HEK293 (cell line): ENCODE measurements around the gene KRTAP9-8.
"Not testable (repeated sequence)": the region's sequence is repeated elsewhere in the genome, so short reads cannot be mapped to it uniquely, and the experiment has no call there.

Experiments used
- CTCF ChIA-PET: fragments of 350-600 bp; formaldehyde crosslinking; extraction: SDS; loops from one replicate; lab custom pipeline; 2021; ENCODE audit warnings: antibody characterized with exemption; lab: Yijun Ruan, JAX
- POLR2A ChIA-PET: fragments of 300-600 bp; formaldehyde crosslinking; extraction: SDS; loops from one replicate; lab custom pipeline; 2020; ENCODE audit warnings: antibody characterized with exemption, inconsistent platforms; lab: Yijun Ruan, JAX
- H3K27ac ChIP-seq: fragments of 200-500 bp; sonication (Bioruptor generic); 2 replicates; pipeline ENCODE4 v1.5.1; 2014; ENCODE audit warnings: low read depth, low read length, control low read depth, inconsistent platforms; ENCODE audit errors: extremely low read depth
- H3K36me3 ChIP-seq, 2 experiments: fragments of 200-500 bp in 1 of 2; sonication (Bioruptor generic) in 1 of 2; 1 replicate in 1 of 2; 2 replicates in 1 of 2; pipeline ENCODE4 v1.5.1; 2014 to 2017; ENCODE audit warnings: inconsistent platforms in 2 of 2, low read length in 2 of 2; ENCODE audit not compliant: control insufficient read depth in 2 of 2, insufficient read depth in 1 of 2
- H3K4me1 ChIP-seq: fragments of 200-500 bp; sonication (Bioruptor generic); 2 replicates; pipeline ENCODE4 v1.5.1; 2014; ENCODE audit warnings: mild to moderate bottlenecking, low read length, inconsistent platforms; ENCODE audit not compliant: control insufficient read depth, insufficient read depth
- H3K4me3 ChIP-seq: 2 replicates; pipeline ENCODE4 v1.5.1; 2011; ENCODE audit warnings: low read depth, mild to moderate bottlenecking, control low read depth, low read length, moderate library complexity
- H3K9me3 ChIP-seq: fragments of 200-500 bp; sonication (Bioruptor generic); 2 replicates; pipeline ENCODE4 v1.5.1; 2014; ENCODE audit warnings: low read depth, low read length, inconsistent platforms; ENCODE audit not compliant: control insufficient read depth, insufficient read depth
- HOXC10 ChIP-seq: sonication (generic); formaldehyde crosslinking; IDR thresholded peaks from 2 replicates; pipeline ENCODE4 v1.8.1; 2023; ENCODE audit warnings: mild to moderate bottlenecking, missing genetic modification reagents
- IKZF3 ChIP-seq: fragments of 450-650 bp; IDR thresholded peaks from 2 replicates; pipeline ENCODE4 v1.5.0; 2018; ENCODE audit warnings: missing biosample characterization, mild to moderate bottlenecking, missing genetic modification characterization, moderate library complexity
- KLF8 ChIP-seq: fragments of 450-650 bp; formaldehyde crosslinking; IDR thresholded peaks from 2 replicates; pipeline ENCODE4 v1.5.1; 2016; ENCODE audit warnings: missing biosample characterization, missing genetic modification characterization
- MEIS1 ChIP-seq: sonication (generic); formaldehyde crosslinking; IDR thresholded peaks from 2 replicates; pipeline ENCODE4 v1.8.1; 2022; ENCODE audit warnings: missing genetic modification reagents, mild to moderate bottlenecking, borderline replicate concordance
- MZF1 ChIP-seq: fragments of 450-650 bp; formaldehyde crosslinking; IDR thresholded peaks from 2 replicates; pipeline ENCODE4 v1.5.1; 2017; ENCODE audit warnings: missing biosample characterization, missing genetic modification characterization, borderline replicate concordance
- SCRT1 ChIP-seq: fragments of 450-650 bp; formaldehyde crosslinking; IDR thresholded peaks from 2 replicates; pipeline ENCODE4 v1.5.1; 2016; ENCODE audit warnings: missing biosample characterization, missing genetic modification characterization, borderline replicate concordance
- SCRT2 ChIP-seq: fragments of 450-650 bp; formaldehyde crosslinking; IDR thresholded peaks from 2 replicates; pipeline ENCODE4 v1.5.1; 2016; ENCODE audit warnings: missing biosample characterization, missing genetic modification characterization
- SETDB1 ChIP-seq: IDR thresholded peaks from one replicate; pipeline ENCODE4 v1.6.1; 2017; ENCODE audit warnings: mild to moderate bottlenecking, low read length, moderate library complexity, mixed read lengths; ENCODE audit not compliant: insufficient read length
- SP7 ChIP-seq: fragments of 450-650 bp; formaldehyde crosslinking; IDR thresholded peaks from 2 replicates; pipeline ENCODE4 v1.5.1; 2016; ENCODE audit warnings: missing biosample characterization, missing genetic modification characterization
- YY1 ChIP-seq: fragments of 450-650 bp; formaldehyde crosslinking; IDR thresholded peaks from 2 replicates; pipeline ENCODE4 v1.5.1; 2018; ENCODE audit warnings: missing biosample characterization, missing genetic modification characterization
- ZBTB1 ChIP-seq: fragments of 450-650 bp; formaldehyde crosslinking; IDR thresholded peaks from 2 replicates; pipeline ENCODE4 v1.5.1; 2016; ENCODE audit warnings: missing biosample characterization, missing genetic modification characterization
- ZIC2 ChIP-seq: fragments of 450-650 bp; formaldehyde crosslinking; IDR thresholded peaks from 2 replicates; pipeline ENCODE4 v1.5.1; 2016; ENCODE audit warnings: missing biosample characterization, missing genetic modification characterization
- ZNF121 ChIP-seq: fragments of 450-650 bp; formaldehyde crosslinking; IDR thresholded peaks from 2 replicates; pipeline ENCODE4 v1.5.1; 2016; ENCODE audit warnings: missing biosample characterization, missing genetic modification characterization
- ZNF174 ChIP-seq: fragments of 450-650 bp; formaldehyde crosslinking; IDR thresholded peaks from 2 replicates; pipeline ENCODE4 v1.5.0; 2017; ENCODE audit warnings: missing biosample characterization, mild to moderate bottlenecking, missing genetic modification characterization
- ZNF175 ChIP-seq: fragments of 450-650 bp; formaldehyde crosslinking; IDR thresholded peaks from 2 replicates; pipeline ENCODE4 v1.5.1; 2016; ENCODE audit warnings: missing biosample characterization, missing genetic modification characterization
- ZNF184 ChIP-seq: fragments of 450-650 bp; IDR thresholded peaks from 2 replicates; pipeline ENCODE4 v1.5.1; 2018; ENCODE audit warnings: missing biosample characterization, mild to moderate bottlenecking, missing genetic modification characterization
- ZNF266 ChIP-seq: fragments of 450-650 bp; formaldehyde crosslinking; IDR thresholded peaks from 2 replicates; pipeline ENCODE4 v1.5.1; 2016; ENCODE audit warnings: missing biosample characterization, missing genetic modification characterization, low read depth
- ZNF426 ChIP-seq: fragments of 450-650 bp; formaldehyde crosslinking; IDR thresholded peaks from 2 replicates; pipeline ENCODE4 v1.5.1; 2017; ENCODE audit warnings: missing biosample characterization, missing genetic modification characterization, mild to moderate bottlenecking, inconsistent platforms, moderate library complexity
- ZNF510 ChIP-seq: fragments of 450-650 bp; formaldehyde crosslinking; IDR thresholded peaks from 2 replicates; pipeline ENCODE4 v1.5.1; 2018; ENCODE audit warnings: mild to moderate bottlenecking, missing genetic modification characterization, missing biosample characterization; ENCODE audit not compliant: insufficient replicate concordance
- ZNF514 ChIP-seq: fragments of 450-650 bp; formaldehyde crosslinking; IDR thresholded peaks from 2 replicates; pipeline ENCODE4 v1.5.1; 2016; ENCODE audit warnings: missing biosample characterization, missing genetic modification characterization
- ZNF610 ChIP-seq: fragments of 450-650 bp; formaldehyde crosslinking; IDR thresholded peaks from 2 replicates; pipeline ENCODE4 v1.5.1; 2016; ENCODE audit warnings: missing biosample characterization, missing genetic modification characterization, borderline replicate concordance
- ZNF629 ChIP-seq: fragments of 450-650 bp; formaldehyde crosslinking; IDR thresholded peaks from 2 replicates; pipeline ENCODE4 v1.5.1; 2017; ENCODE audit warnings: missing biosample characterization, missing genetic modification characterization
- ZNF785 ChIP-seq: fragments of 450-650 bp; formaldehyde crosslinking; IDR thresholded peaks from 2 replicates; pipeline ENCODE4 v1.5.1; 2016; ENCODE audit warnings: missing biosample characterization, missing genetic modification characterization
- TF ChIP-seq, protein P1 (sequence below): fragments of 450-650 bp; formaldehyde crosslinking; IDR thresholded peaks from 2 replicates; pipeline ENCODE4 v1.5.1; 2016; ENCODE audit warnings: missing biosample characterization, missing genetic modification characterization
- TF ChIP-seq, protein P2 (sequence below): fragments of 450-650 bp; IDR thresholded peaks from 2 replicates; pipeline ENCODE4 v1.5.1; 2018; ENCODE audit warnings: missing biosample characterization, mild to moderate bottlenecking, missing genetic modification characterization
- TF ChIP-seq, protein P3 (sequence below): fragments of 450-650 bp; formaldehyde crosslinking; IDR thresholded peaks from 2 replicates; pipeline ENCODE4 v1.5.1; 2016; ENCODE audit warnings: missing biosample characterization, missing genetic modification characterization
- TF ChIP-seq, protein P4 (sequence below): fragments of 450-650 bp; formaldehyde crosslinking; IDR thresholded peaks from 2 replicates; pipeline ENCODE4 v1.5.1; 2016; ENCODE audit warnings: missing biosample characterization, missing genetic modification characterization

The KRTAP9-8 gene

DNA sequence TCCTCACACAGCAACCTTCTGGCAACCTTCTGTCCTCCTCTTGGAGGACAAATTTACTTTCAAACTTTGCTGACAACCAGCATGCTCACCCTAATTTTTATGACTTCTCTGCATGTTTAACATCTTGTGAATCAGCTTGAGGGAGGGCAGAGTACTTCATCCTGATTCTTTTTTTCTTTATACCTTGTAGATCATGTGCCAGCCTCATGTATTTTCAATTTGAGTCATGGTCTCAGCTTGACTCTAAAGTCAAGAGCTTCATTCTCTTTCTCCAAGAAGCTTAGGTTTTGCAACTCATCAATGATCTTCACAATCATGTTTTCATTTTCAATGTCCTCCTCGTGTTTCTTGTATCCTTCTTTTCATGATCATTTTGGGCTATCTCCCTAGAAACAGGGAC lies 34.1 kb downstream of the KRTAP9-8 start:
- H3K27ac ChIP-seq = no peak overlapping the region
- no peaks in the 10 kb centered on the region for H3K9me3 ChIP-seq
- H3K4me3 ChIP-seq = no peak overlapping the region
- no peaks in the 10 kb centered on the region for H3K36me3 ChIP-seq
- no peaks in the 10 kb centered on the region for H3K4me1 ChIP-seq
- TF ChIP-seq ZNF785 (tag by site-specific recombination) (no peak), ZNF266 (tag by site-specific recombination) (no peak), ZNF629 (tag by site-specific recombination) (no peak), MEIS1 (CRISPR knock-in tag) (no peak), ZNF426 (no peak), ZNF510 (no peak), SP7 (tag by site-specific recombination) (no peak), SETDB1 (no peak), ZNF175 (tag by site-specific recombination) (no peak), ZBTB1 (tag by site-specific recombination) (no peak), ZNF184 (tag by site-specific recombination) (no peak)
- TF ChIP-seq, protein P1, sequence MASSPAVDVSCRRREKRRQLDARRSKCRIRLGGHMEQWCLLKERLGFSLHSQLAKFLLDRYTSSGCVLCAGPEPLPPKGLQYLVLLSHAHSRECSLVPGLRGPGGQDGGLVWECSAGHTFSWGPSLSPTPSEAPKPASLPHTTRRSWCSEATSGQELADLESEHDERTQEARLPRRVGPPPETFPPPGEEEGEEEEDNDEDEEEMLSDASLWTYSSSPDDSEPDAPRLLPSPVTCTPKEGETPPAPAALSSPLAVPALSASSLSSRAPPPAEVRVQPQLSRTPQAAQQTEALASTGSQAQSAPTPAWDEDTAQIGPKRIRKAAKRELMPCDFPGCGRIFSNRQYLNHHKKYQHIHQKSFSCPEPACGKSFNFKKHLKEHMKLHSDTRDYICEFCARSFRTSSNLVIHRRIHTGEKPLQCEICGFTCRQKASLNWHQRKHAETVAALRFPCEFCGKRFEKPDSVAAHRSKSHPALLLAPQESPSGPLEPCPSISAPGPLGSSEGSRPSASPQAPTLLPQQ (tag by site-specific recombination) = no peak
- TF ChIP-seq, protein P2, sequence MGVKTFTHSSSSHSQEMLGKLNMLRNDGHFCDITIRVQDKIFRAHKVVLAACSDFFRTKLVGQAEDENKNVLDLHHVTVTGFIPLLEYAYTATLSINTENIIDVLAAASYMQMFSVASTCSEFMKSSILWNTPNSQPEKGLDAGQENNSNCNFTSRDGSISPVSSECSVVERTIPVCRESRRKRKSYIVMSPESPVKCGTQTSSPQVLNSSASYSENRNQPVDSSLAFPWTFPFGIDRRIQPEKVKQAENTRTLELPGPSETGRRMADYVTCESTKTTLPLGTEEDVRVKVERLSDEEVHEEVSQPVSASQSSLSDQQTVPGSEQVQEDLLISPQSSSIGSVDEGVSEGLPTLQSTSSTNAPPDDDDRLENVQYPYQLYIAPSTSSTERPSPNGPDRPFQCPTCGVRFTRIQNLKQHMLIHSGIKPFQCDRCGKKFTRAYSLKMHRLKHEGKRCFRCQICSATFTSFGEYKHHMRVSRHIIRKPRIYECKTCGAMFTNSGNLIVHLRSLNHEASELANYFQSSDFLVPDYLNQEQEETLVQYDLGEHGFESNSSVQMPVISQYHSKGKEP = no peak
- POLR2A ChIA-PET = no interaction called here
- CTCF ChIA-PET = no interaction called here

DNA sequence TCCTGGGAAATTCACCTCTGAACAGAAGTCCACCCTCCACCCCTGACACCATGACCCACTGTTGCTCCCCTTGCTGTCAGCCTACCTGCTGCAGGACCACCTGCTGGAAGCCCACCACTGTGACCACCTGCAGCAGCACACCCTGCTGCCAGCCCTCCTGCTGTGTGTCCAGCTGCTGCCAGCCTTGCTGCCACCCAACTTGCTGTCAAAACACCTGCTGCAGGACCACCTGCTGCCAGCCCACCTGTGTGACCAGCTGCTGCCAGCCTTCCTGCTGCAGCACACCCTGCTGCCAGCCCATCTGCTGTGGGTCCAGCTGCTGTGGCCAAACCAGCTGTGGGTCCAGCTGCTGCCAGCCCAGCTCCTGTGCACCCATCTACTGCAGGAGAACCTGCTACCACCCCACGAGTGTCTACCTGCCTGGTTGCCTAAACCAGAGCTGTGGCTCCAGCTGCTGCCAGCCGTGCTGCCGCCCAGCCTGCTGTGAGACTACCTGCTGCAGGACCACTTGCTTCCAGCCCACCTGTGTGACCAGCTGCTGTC lies 37.9 kb downstream of the KRTAP9-8 start, which contains the start of gene KRTAP9-7:
TSS of gene KRTAP9-7 (plus strand) at position 51 of the 543 bp plus-strand sequence. CDS start at position 51, 0 bp downstream.
- H3K4me1 ChIP-seq, POLR2A ChIA-PET, CTCF ChIA-PET, H3K36me3 ChIP-seq, H3K4me3 ChIP-seq, H3K27ac ChIP-seq, H3K9me3 ChIP-seq: not testable (repeated sequence)
- peak; percentile 57 for TF ChIP-seq SCRT1 (tag by site-specific recombination)
- peak; percentile 31 for TF ChIP-seq ZIC2 (tag by site-specific recombination)
- 0 out of 2 replicates have a peak, but pooled peaks have one; percentile 20 for TF ChIP-seq SCRT2 (tag by site-specific recombination)

DNA sequence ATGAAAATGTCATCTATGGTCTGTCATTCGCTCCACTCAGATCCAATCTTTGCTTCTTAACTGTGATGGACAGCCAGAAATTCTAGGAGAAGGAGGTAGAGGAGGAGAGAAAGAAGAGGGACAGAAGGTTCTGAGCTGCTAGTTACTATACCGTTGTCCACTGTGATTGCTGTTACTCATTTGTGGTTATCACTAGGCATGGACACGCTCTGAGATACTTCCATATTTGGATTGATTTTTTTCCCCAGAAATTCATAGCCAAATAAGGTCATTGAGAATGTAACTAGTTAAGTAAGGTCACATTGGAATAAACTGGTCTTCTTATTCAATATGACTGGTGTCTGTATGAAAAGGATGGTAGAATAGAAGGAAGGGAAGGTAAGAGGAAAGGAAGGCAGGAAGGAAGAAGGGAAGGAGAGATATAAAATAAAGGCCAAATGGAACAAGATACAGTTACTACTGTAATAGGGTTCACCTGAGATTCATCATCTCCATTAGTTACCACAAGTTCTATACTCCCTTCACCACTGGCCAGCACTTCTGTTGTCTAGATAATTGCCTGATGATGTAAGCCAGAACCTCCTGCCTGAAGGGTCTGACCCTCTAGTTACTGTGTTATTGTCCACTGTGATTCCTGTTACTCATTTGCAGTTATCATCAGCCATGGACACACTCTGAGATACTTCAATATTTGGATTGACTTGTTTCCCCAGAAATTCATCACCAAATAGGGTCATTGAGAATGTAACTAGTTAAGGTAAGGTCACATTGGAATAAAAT lies 40.6 kb downstream of the KRTAP9-8 start:
- TF ChIP-seq ZNF610 (tag by site-specific recombination) (no peak), ZNF121 (no peak), KLF8 (tag by site-specific recombination) (no peak), MZF1 (tag by site-specific recombination) (no peak), YY1 (no peak), ZNF174 (tag by site-specific recombination) (no peak), IKZF3 (tag by site-specific recombination) (no peak), HOXC10 (CRISPR knock-in tag) (no peak), ZNF514 (tag by site-specific recombination) (no peak)
- TF ChIP-seq, protein P3, sequence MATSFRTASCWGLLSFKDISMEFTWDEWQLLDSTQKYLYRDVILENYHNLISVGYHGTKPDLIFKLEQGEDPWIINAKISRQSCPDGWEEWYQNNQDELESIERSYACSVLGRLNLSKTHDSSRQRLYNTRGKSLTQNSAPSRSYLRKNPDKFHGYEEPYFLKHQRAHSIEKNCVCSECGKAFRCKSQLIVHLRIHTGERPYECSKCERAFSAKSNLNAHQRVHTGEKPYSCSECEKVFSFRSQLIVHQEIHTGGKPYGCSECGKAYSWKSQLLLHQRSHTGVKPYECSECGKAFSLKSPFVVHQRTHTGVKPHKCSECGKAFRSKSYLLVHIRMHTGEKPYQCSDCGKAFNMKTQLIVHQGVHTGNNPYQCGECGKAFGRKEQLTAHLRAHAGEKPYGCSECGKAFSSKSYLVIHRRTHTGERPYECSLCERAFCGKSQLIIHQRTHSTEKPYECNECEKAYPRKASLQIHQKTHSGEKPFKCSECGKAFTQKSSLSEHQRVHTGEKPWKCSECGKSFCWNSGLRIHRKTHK (tag by site-specific recombination) = no peak
- TF ChIP-seq, protein P4, sequence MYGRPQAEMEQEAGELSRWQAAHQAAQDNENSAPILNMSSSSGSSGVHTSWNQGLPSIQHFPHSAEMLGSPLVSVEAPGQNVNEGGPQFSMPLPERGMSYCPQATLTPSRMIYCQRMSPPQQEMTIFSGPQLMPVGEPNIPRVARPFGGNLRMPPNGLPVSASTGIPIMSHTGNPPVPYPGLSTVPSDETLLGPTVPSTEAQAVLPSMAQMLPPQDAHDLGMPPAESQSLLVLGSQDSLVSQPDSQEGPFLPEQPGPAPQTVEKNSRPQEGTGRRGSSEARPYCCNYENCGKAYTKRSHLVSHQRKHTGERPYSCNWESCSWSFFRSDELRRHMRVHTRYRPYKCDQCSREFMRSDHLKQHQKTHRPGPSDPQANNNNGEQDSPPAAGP (tag by site-specific recombination) = no peak
- no peak overlapping the region for H3K27ac ChIP-seq
- ChIA-PET CTCF (no interaction called here), POLR2A (no interaction called here)
- no peaks in the 10 kb centered on the region for H3K9me3 ChIP-seq
- H3K36me3 ChIP-seq = no peaks in the 10 kb centered on the region
- H3K4me3 ChIP-seq = no peak overlapping the region
- H3K4me1 ChIP-seq = no peaks in the 10 kb centered on the region
